GM10248 (cell line): ENCODE results near the gene CYB561D2.

Source experiments
- CTCF ChIA-PET: fragments of 300-600 bp; sonication (Branson Sonifier 250); formaldehyde crosslinking; extraction: SDS; loops from one replicate; lab custom pipeline; 2021; ENCODE audit warnings: antibody characterized with exemption; lab: Yijun Ruan, JAX
- POLR2A ChIA-PET: fragments of 350-650 bp; sonication (Branson Sonifier 250); formaldehyde crosslinking; extraction: SDS; loops from one replicate; lab custom pipeline; 2020; ENCODE audit warnings: antibody characterized with exemption; lab: Yijun Ruan, JAX
- DNase-seq: peaks from one replicate; pipeline ENCODE4 v3.0.0; 2012; ENCODE audit errors: extremely low spot score
- TF ChIP-seq, protein P1 (sequence below): IDR thresholded peaks from 2 replicates; pipeline ENCODE4 v1.5.1; 2012; ENCODE audit warnings: mild to moderate bottlenecking, low read depth; ENCODE audit errors: extremely low read depth, missing control alignments, control extremely low read depth

CYB561D2 gene

DNA sequence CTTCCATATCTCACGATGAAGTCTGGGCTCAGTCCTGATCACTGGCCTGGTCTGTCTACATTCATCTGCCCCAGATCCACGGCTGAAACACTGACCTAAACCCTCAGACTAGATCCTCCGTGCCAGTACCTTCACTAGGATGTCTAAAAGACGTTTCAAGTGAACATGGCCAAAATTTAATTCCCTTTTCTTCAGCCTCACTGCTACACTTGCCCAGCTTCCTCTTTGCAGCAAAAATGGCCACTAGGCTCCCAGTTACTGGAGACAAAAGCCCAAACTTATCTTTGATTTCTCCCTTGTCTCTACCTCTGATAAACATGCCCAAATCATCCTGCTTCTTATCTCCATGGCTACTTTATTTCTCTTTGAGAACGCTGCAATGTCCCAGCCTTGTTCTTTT, 11.7 kb upstream of the CYB561D2 start:
- POLR2A ChIA-PET, result no interaction called here
- DNase-seq, result no peak
- TF ChIP-seq, protein P1, sequence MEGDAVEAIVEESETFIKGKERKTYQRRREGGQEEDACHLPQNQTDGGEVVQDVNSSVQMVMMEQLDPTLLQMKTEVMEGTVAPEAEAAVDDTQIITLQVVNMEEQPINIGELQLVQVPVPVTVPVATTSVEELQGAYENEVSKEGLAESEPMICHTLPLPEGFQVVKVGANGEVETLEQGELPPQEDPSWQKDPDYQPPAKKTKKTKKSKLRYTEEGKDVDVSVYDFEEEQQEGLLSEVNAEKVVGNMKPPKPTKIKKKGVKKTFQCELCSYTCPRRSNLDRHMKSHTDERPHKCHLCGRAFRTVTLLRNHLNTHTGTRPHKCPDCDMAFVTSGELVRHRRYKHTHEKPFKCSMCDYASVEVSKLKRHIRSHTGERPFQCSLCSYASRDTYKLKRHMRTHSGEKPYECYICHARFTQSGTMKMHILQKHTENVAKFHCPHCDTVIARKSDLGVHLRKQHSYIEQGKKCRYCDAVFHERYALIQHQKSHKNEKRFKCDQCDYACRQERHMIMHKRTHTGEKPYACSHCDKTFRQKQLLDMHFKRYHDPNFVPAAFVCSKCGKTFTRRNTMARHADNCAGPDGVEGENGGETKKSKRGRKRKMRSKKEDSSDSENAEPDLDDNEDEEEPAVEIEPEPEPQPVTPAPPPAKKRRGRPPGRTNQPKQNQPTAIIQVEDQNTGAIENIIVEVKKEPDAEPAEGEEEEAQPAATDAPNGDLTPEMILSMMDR, result no peak
- CTCF ChIA-PET, result interaction anchor here (2.3 to 6.6 kb wide), 3 partner anchors 10 to 15 kb away, joined by 7 to 55 read pairs (median 41); partner anchors contain the start of genes CYB561D2, HYAL2 and NPRL2

DNA sequence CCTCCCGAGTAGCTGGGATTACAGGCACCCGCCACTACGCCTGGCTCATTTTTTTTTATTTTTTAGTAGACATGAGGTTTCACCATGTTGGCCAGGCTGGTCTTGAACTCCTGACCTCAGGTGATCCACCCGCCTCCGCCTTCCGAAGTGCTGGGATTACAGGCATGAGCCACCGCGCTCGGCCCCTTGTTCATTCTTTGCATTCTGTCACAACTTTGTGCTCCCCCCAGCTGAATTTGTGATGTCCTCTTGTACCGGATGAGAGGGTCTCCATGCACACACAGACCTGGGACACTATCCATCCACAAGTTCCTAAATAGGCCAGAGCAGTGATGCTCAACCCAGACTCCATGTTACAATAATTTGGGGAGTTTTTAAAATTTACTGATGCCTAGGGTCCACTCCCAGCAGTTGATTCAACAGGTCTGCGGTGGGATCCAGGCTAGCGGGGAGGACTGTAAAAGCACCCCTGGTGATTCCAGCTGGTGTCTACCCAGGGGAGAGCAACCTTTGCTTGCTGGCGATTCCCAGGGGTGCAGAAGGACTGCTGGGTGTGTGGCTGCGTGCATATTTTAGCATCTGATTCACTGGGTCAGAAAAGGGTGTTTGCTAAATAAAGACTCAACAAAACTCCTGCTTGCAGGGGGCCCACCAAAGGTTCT, 11.0 kb upstream of the CYB561D2 start:
- CTCF ChIA-PET, result interaction anchor here (1.1 to 6.6 kb wide), 3 partner anchors 9 to 16 kb away, joined by 3 to 55 read pairs (median 41); partner anchors contain the start of genes CYB561D2, HYAL2 and NPRL2
- POLR2A ChIA-PET, result no interaction called here
- DNase-seq, result no peak
- TF ChIP-seq, protein P1, result no peak

DNA sequence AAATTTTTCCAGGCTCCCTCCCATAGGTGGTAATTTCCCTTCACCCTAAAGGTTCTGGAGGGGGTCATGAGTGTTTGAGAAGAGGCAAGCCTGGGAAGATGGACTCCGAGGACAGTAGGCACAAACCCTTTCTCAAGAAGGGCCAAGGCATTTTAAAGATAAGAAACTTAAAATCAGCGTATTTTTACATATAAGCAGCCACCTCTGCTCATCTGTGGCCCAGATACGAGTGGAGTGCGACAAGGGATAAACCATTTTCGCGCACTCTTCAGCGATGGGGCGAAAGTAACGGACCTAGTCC, 10.6 kb upstream of the CYB561D2 start:
- POLR2A ChIA-PET, result interaction anchor here (1.1 kb wide), 1 partner anchor 11 kb away, joined by 7 read pairs; the partner anchor contains the start of genes CYB561D2 and NPRL2
- CTCF ChIA-PET, result interaction anchor here (1.0 to 6.6 kb wide), 4 partner anchors 9 to 203 kb away, joined by 3 to 55 read pairs (median 6); partner anchors contain the start of genes CYB561D2 and NPRL2
- TF ChIP-seq, protein P1, result no peak
- DNase-seq, result no peak

DNA sequence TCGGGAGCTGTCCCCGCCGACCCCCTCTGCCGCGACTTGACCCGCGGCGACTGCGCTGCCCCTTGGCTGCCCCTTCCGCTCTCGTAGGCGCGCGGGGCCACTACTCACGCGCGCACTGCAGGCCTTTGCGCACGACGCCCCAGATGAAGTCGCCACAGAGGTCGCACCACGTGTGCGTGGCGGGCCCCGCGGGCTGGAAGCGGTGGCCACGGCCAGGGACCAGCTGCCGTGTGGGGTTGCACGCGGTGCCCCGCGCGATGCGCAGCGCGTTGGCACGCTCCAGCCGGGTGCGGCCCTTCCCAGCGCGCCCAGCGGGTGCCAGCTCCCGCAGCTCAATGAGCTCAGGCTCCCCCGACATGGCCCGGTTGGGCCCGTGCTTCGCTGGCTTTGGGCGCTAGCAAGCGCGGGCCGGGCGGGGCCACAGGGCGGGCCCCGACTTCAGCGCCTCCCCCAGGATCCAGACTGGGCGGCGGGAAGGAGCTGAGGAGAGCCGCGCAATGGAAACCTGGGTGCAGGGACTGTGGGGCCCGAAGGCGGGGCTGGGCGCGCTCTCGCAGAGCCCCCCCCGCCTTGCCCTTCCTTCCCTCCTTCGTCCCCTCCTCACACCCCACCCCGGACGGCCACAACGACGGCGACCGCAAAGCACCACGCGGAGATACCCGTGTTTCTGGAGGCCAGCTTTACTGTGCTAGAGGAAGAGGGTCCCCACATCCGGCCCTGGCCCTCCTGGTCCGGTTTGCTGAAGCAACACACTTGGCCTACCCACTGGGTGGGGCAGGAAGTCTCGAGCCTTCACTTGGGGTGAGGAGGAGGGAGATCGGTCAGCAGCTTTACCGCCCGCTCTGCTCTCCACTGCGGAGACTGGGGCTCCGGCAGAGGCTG, 10.0 kb upstream of the CYB561D2 start, which contains the start of gene RASSF1:
Gene RASSF1 (minus strand): TSS at position 389 of the 882 bp plus-strand sequence. CDS start 31 bp downstream, at position 358.
- TF ChIP-seq, protein P1, result no peak
- peak; percentile 70 for DNase-seq
- ChIA-PET POLR2A (interaction anchor here (1.1 kb wide), 1 partner anchor 10 kb away, joined by 7 read pairs; the partner anchor contains the start of genes CYB561D2 and NPRL2), CTCF (interaction anchor here (1.0 to 6.6 kb wide), 4 partner anchors 8 to 202 kb away, joined by 3 to 55 read pairs (median 6); partner anchors contain the start of genes CYB561D2 and NPRL2)

DNA sequence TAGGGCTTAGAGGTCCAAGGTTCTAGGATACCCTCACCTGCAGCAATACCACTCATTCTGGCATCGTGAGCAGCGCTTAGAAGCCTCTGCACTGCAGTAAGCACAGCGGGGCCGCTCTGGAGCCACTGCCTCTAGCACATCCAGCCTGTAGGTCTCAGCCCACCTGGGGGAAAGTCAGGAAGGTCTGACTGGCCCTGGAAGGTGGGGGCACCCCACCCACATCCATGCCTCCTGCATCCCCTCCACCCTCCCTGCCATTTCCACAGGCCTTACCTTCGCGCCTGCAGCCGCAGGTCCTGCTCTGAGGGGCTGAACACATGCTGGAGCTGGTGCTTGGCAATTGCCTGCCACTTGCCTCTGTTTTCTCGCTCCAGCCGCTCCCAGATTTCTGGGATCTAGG, 9.1 kb upstream of the CYB561D2 start:
- ChIA-PET CTCF (interaction anchor here (1.5 to 6.6 kb wide), 2 partner anchors 8 to 201 kb away, joined by 8 to 55 read pairs; partner anchors contain the start of genes CYB561D2 and NPRL2), POLR2A (no interaction called here)
- TF ChIP-seq, protein P1, result no peak
- DNase-seq, result no peak
